Kidney (tissue), 14 donors: ENCODE results near the gene SORCS2. TPM values are rescaled to one million over a fixed set of nuclear protein-coding genes. Genes with fewer than 3 reads are reported as not detected.

ENCODE experiments used
- DNase-seq, 5 donors: peaks; one replicate each; pipeline ENCODE4 v3.0.0-alpha.2; 2013 to 2020
- FAIRE-seq: peaks from 2 replicates; lab custom pipeline; 2012; peaks lifted over from hg19 to GRCh38; lab: Jason Lieb, UNC
- H3K27ac ChIP-seq, 2 donors: one replicate each; pipeline ENCODE4 v1.7.0; 2013; ENCODE audit warnings: low read depth in 2 of 2, low read length in 2 of 2, inconsistent platforms in 1 of 2
- H3K27me3 ChIP-seq: one replicate; pipeline ENCODE4 v1.7.1; 2013; ENCODE audit warnings: low read length, inconsistent platforms; ENCODE audit not compliant: control insufficient read depth, insufficient read depth
- H3K36me3 ChIP-seq, 3 donors: one replicate each; pipeline versions ENCODE4 v1.7.0 to v1.7.1; 2013; ENCODE audit warnings: low read length in 3 of 3, control low read depth in 1 of 3, inconsistent platforms in 1 of 3; ENCODE audit not compliant: insufficient read depth in 3 of 3, control insufficient read depth in 2 of 3
- H3K4me1 ChIP-seq, 3 donors: one replicate each; pipeline versions ENCODE4 v1.7.0 to v1.7.1; 2013; ENCODE audit warnings: low read length in 3 of 3, inconsistent platforms in 1 of 3, low read depth in 1 of 3; ENCODE audit not compliant: control insufficient read depth in 2 of 3, insufficient read depth in 2 of 3
- H3K4me3 ChIP-seq, 3 donors: one replicate each; pipeline versions ENCODE4 v1.7.0 to v1.8.1; 2013; ENCODE audit warnings: low read length in 3 of 3, control low read depth in 1 of 3, inconsistent platforms in 1 of 3
- H3K9ac ChIP-seq, 3 donors: one replicate each; pipeline versions ENCODE4 v1.7.0 to v1.7.1; 2013; ENCODE audit warnings: low read length in 3 of 3, control low read depth in 1 of 3, inconsistent platforms in 1 of 3
- H3K9me3 ChIP-seq, 3 donors: one replicate each; pipeline versions ENCODE4 v1.7.0 to v1.7.1; 2013; ENCODE audit warnings: low read length in 3 of 3, control low read depth in 1 of 3, inconsistent platforms in 1 of 3; ENCODE audit not compliant: control insufficient read depth in 2 of 3, insufficient read depth in 1 of 3
- CTCF ChIP-seq: IDR thresholded peaks from 3 replicates; pipeline ENCODE4 v1.5.1; 2012; ENCODE audit warnings: mild to moderate bottlenecking, moderate library complexity, borderline replicate concordance; ENCODE audit not compliant: insufficient read depth; ENCODE audit errors: extremely low read depth
- intact Hi-C: fragments of 100-400 bp; cut with DNase I; formaldehyde crosslinking; loops from one replicate; pipeline ENCODE4 v1.11.1; 2022
- polyA plus RNA-seq: library from polyadenylated mRNA; stranded (reverse); fragments of 350-450 nt; fragmentation: Illumina TruSeq; extraction: RNeasy Lipid Tissue Mini Kit (QIAGEN cat#74804); gene quantifications from one replicate; pipeline ENCODE4 v1.2.3, GENCODE V29; 2014; ENCODE audit warnings: low read depth, low replicate concordance; ENCODE audit not compliant: insufficient read depth
- total RNA-seq: library from RNA; stranded (reverse); fragmentation: NEBNext Ultra II Directional; extraction: Animal tissue kit (Norgen Biotek cat#: 25700); gene quantifications from one replicate; pipeline ENCODE4 v1.2.1, GENCODE V29; 2021
- donor health status: control.
- donor health status: control.
- donor health status: control.
- donor health status: control.
- donor health status: control.
- donor health status: DM: yes; HTN: yes; CAD: no.
- donor health status: Normal renal cell carcinoma (clear cell type).

Gene SORCS2
- total and polyA plus RNA-seq, 2 donors from 2014 or later, result 6.1 to 9.1 TPM

- Histone ChIP-seq H3K27ac (no peak overlapping the region), H3K27me3 (no peaks in the 10 kb centered on the region), H3K4me1 (no peaks in the 10 kb centered on the region)
Measured at GRCh38 chr4:7402526-7402925, 210.2 kb downstream of the SORCS2 start.

GRCh38 chr4:7403001-7403400 is 210.7 kb downstream of the SORCS2 start:
- peak in 1 of 5 donors; percentile 18 for DNase-seq
- Histone ChIP-seq H3K36me3 (no peaks in the 10 kb centered on the region), H3K4me1 (no peaks in the 10 kb centered on the region), H3K9me3 (peaks cover 0 to 12% (median under 1%) of the 10 kb centered on the region in 3 donors), H3K27ac (no peak overlapping the region), H3K27me3 (no peaks in the 10 kb centered on the region), H3K9ac (no peak overlapping the region), H3K4me3 (no peak overlapping the region)
- TF ChIP-seq CTCF, result no peak
- intact Hi-C loops, result no loop called here
- FAIRE-seq, result no peak

More at GRCh38 chr4:7402526-7402925, 210.2 kb downstream of the SORCS2 start:
- Histone ChIP-seq H3K4me3 (no peak overlapping the region), H3K9ac (no peak overlapping the region), H3K36me3 (no peaks in the 10 kb centered on the region), H3K9me3 (peaks cover 0 to 12% (median 0%) of the 10 kb centered on the region in 3 donors)
- intact Hi-C loops, result no loop called here
- DNase-seq (peak in 1 of 5 donors; percentile 3), FAIRE-seq (no peak)
- no peak for TF ChIP-seq CTCF

GRCh38 chr4:7408166-7408565 is 215.8 kb downstream of the SORCS2 start:
- Histone ChIP-seq H3K27ac (no peak overlapping the region), H3K9ac (no peak overlapping the region), H3K9me3 (peaks cover 0 to 23% (median 5%) of the 10 kb centered on the region in 3 donors), H3K36me3 (no peaks in the 10 kb centered on the region), H3K27me3 (no peaks in the 10 kb centered on the region), H3K4me3 (no peak overlapping the region), H3K4me1 (no peaks in the 10 kb centered on the region)
- intact Hi-C loops, result no loop called here
- no peak for TF ChIP-seq CTCF
- no peak for FAIRE-seq
- no peak for DNase-seq

GRCh38 chr4:7410446-7410845 is 218.1 kb downstream of the SORCS2 start:
- Histone ChIP-seq H3K27ac (no peak overlapping the region), H3K27me3 (no peaks in the 10 kb centered on the region)
- no peak for FAIRE-seq

More at GRCh38 chr4:7410446-7410845, 218.1 kb downstream of the SORCS2 start:
- H3K36me3 ChIP-seq, result no peaks in the 10 kb centered on the region
- no peaks in the 10 kb centered on the region for H3K4me1 ChIP-seq
- no peak overlapping the region for H3K9ac ChIP-seq
- no peak for TF ChIP-seq CTCF
- H3K4me3 ChIP-seq, result no peak overlapping the region
- peaks cover 0 to 18% (median 5%) of the 10 kb centered on the region in 3 donors for H3K9me3 ChIP-seq
- DNase-seq, result peak in 4 of 5 donors; percentile 21 to 86 (median 46)
- intact Hi-C loops, result no loop called here
